Gastrocnemius medialis (tissue), 4 donors: ENCODE results near the gene HMCN2. TPM values are rescaled to one million over a fixed set of nuclear protein-coding genes. Genes with fewer than 3 reads are reported as not detected.

Source experiments
- ATAC-seq, 2 donors: fragments of 150-250 bp; one replicate each; pipeline ENCODE4 v1.9.1; 2016
- DNase-seq, 2 donors: peaks; one replicate each; pipeline ENCODE4 v3.0.0-alpha.2; 2019
- H3K27ac ChIP-seq, 4 donors: fragments of 200-600 bp; sonication (generic); 1 replicate in 1 of 4; 2 replicates in 3 of 4; pipeline ENCODE4 v1.5.1; 2016 to 2018; ENCODE audit warnings: mild to moderate bottlenecking in 2 of 4, moderate library complexity in 1 of 4
- H3K27me3 ChIP-seq, 3 donors: fragments of 200-600 bp; sonication (generic) in 2 of 3; 1 replicate in 1 of 3; 2 replicates in 2 of 3; pipeline versions ENCODE4 v1.5.1 to v1.6.0; 2016 to 2019; ENCODE audit warnings: mild to moderate bottlenecking in 1 of 3, moderate library complexity in 1 of 3
- H3K36me3 ChIP-seq, 2 donors: fragments of 200-600 bp; sonication (generic) in 1 of 2; one replicate each; pipeline ENCODE4 v1.5.1; 2017 to 2018
- H3K4me1 ChIP-seq, 2 donors: fragments of 200-600 bp; sonication (generic) in 1 of 2; one replicate each; pipeline ENCODE4 v1.5.1; 2016 to 2017; ENCODE audit warnings: mild to moderate bottlenecking in 2 of 2
- H3K4me3 ChIP-seq, 4 donors: fragments of 200-600 bp; sonication (generic) in 3 of 4; 1 replicate in 1 of 4; 2 replicates in 3 of 4; pipeline ENCODE4 v1.5.1; 2016 to 2019; ENCODE audit warnings: mild to moderate bottlenecking in 2 of 4
- H3K9me3 ChIP-seq, 3 donors: fragments of 200-600 bp; sonication (generic) in 2 of 3; 1 replicate in 1 of 3; 2 replicates in 2 of 3; pipeline ENCODE4 v1.5.1; 2016 to 2019
- CTCF ChIP-seq, 5 experiments: fragments of 450-650 bp in 3 of 5; fragments of 200-600 bp in 2 of 5; sonication (generic) in 2 of 5; IDR thresholded peaks in 4 of 5; conservative IDR thresholded peaks in 1 of 5; 1 replicate in 4 of 5; 2 replicates in 1 of 5; pipeline ENCODE4 v1.5.1; 2016 to 2019; ENCODE audit warnings: antibody characterized with exemption in 5 of 5, mild to moderate bottlenecking in 3 of 5, moderate library complexity in 3 of 5
- POLR2A ChIP-seq, 2 donors: fragments of 450-650 bp; IDR thresholded peaks; one replicate each; pipeline ENCODE4 v1.6.1; 2017; ENCODE audit warnings: antibody characterized with exemption in 2 of 2, mild to moderate bottlenecking in 2 of 2, moderate library complexity in 2 of 2
- in situ Hi-C, 4 donors: fragments of 200-750 bp; cut with MboI; loops; one replicate each; pipeline versions ENCODE4 v1.15.0 to v1.8.0; 2017; ENCODE audit warnings: low sequenced_read_pairs in 4 of 4
- intact Hi-C: fragments of 100-400 bp; cut with DNase I; formaldehyde crosslinking; loops from one replicate; pipeline ENCODE4 v1.15.1; 2023; ENCODE audit warnings: low total_unique reads
- total RNA-seq, 4 donors: library from RNA; depleted of rRNA; stranded (reverse); fragments of >200 nt; gene quantifications; one replicate each; pipeline versions ENCODE4 v1.1.0 to v1.2.3, GENCODE V29; 2016

HMCN2 gene
- total RNA-seq, 4 donors from 2014 or later: 1.9 to 8.5 (median 7.7) TPM

- TF ChIP-seq CTCF (IDR thresholded peaks at IDR 0.05 in 4 of 5, conservative IDR thresholded peaks at IDR 0.05 in 1 of 5) (peak; percentile 70 to 95 (median 94)), POLR2A (IDR thresholded peaks at IDR 0.05) (no peak)
- DNase-seq: peak in 1 of 2 donors; percentile 35
- H3K27me3 ChIP-seq: no peaks in the 10 kb centered on the region
- ATAC-seq: peak in 1 of 2 donors; percentile 30
- no peak overlapping the region for H3K27ac ChIP-seq
- H3K9me3 ChIP-seq: no peaks in the 10 kb centered on the region
- H3K4me3 ChIP-seq: no peak overlapping the region
- no peaks in the 10 kb centered on the region for H3K36me3 ChIP-seq
- H3K4me1 ChIP-seq: no peaks in the 10 kb centered on the region
- intact Hi-C loops (loop anchor here (1.0 kb wide), 1 partner anchor 221 kb away; no protein-coding TSS in a partner anchor), in situ Hi-C loops (no loop called here)
Observed at GRCh38 chr9:130461218-130461630, 195.7 kb downstream of the HMCN2 start.

GRCh38 chr9:130461731-130462130, 196.2 kb downstream of the HMCN2 start:
- Histone ChIP-seq H3K9me3 (no peaks in the 10 kb centered on the region), H3K27ac (no peak overlapping the region), H3K4me1 (no peaks in the 10 kb centered on the region), H3K27me3 (no peaks in the 10 kb centered on the region), H3K4me3 (no peak overlapping the region), H3K36me3 (no peaks in the 10 kb centered on the region)
- TF ChIP-seq POLR2A (IDR thresholded peaks at IDR 0.05): no peak
- TF ChIP-seq CTCF (IDR thresholded peaks at IDR 0.05 in 4 of 5, conservative IDR thresholded peaks at IDR 0.05 in 1 of 5): no peak
- ATAC-seq (peak in 1 of 2 donors; percentile 24), DNase-seq (no peak)
- intact Hi-C loops (loop anchor here (1.0 kb wide), 1 partner anchor 221 kb away; no protein-coding TSS in a partner anchor), in situ Hi-C loops (no loop called here)

GRCh38 chr9:130462685-130463540, 197.4 kb downstream of the HMCN2 start:
- Histone ChIP-seq H3K4me1 (no peaks in the 10 kb centered on the region), H3K9me3 (no peaks in the 10 kb centered on the region), H3K36me3 (no peaks in the 10 kb centered on the region), H3K4me3 (no peak overlapping the region), H3K27me3 (no peaks in the 10 kb centered on the region), H3K27ac (no peak overlapping the region)
- in situ Hi-C loops: no loop called here
- intact Hi-C loops: no loop called here
- no peak for ATAC-seq
- no peak for DNase-seq
- TF ChIP-seq POLR2A (IDR thresholded peaks at IDR 0.05): no peak
- TF ChIP-seq CTCF (IDR thresholded peaks at IDR 0.05 in 4 of 5, conservative IDR thresholded peaks at IDR 0.05 in 1 of 5): no peak

- DNase-seq: no peak
- Histone ChIP-seq H3K27ac (no peak overlapping the region), H3K4me1 (no peaks in the 10 kb centered on the region), H3K9me3 (no peaks in the 10 kb centered on the region), H3K36me3 (no peaks in the 10 kb centered on the region), H3K4me3 (no peak overlapping the region), H3K27me3 (no peaks in the 10 kb centered on the region)
- TF ChIP-seq POLR2A (IDR thresholded peaks at IDR 0.05) (no peak), CTCF (IDR thresholded peaks at IDR 0.05 in 4 of 5, conservative IDR thresholded peaks at IDR 0.05 in 1 of 5) (no peak)
- ATAC-seq: no peak
- in situ Hi-C loops: no loop called here
- intact Hi-C loops: no loop called here
Observed at GRCh38 chr9:130463763-130464745, 198.5 kb downstream of the HMCN2 start.
